Transverse colon (tissue), 4 donors: ENCODE data around the gene C5orf34. TPM values are rescaled to one million over a fixed set of nuclear protein-coding genes. Genes with fewer than 3 reads are reported as not detected.
A peak's percentile ranks its signal among the peaks of the same experiment; 100 is the strongest.

Experiments
- DNase-seq: peaks from one replicate; pipeline ENCODE4 v3.0.0-alpha.2; 2019
- H3K27ac ChIP-seq, 4 donors: fragments of 200-600 bp; sonication (generic); 2 replicates each; pipeline ENCODE4 v1.5.1; 2016 to 2018; ENCODE audit warnings: inconsistent platforms in 4 of 4
- H3K27me3 ChIP-seq: fragments of 200-600 bp; sonication (generic); 2 replicates; pipeline ENCODE4 v1.5.1; 2017; ENCODE audit warnings: inconsistent platforms
- H3K36me3 ChIP-seq, 4 donors: fragments of 200-600 bp; sonication (generic); 2 replicates each; pipeline ENCODE4 v1.5.1; 2017 to 2019; ENCODE audit warnings: inconsistent platforms in 4 of 4
- H3K4me1 ChIP-seq, 4 donors: fragments of 200-600 bp; sonication (generic); 2 replicates each; pipeline ENCODE4 v1.5.1; 2017 to 2020; ENCODE audit warnings: inconsistent platforms in 4 of 4
- H3K4me3 ChIP-seq, 4 donors: fragments of 200-600 bp; sonication (generic); 1 replicate in 1 of 4; 2 replicates in 3 of 4; pipeline versions ENCODE4 v1.5.1 to v1.6.1; 2017 to 2019; ENCODE audit warnings: inconsistent platforms in 4 of 4
- H3K9me3 ChIP-seq, 2 donors: fragments of 200-600 bp; sonication (generic); 2 replicates each; pipeline ENCODE4 v1.5.1; 2017 to 2019; ENCODE audit warnings: inconsistent platforms in 2 of 2
- EP300 ChIP-seq: sonication (generic); formaldehyde crosslinking; IDR thresholded peaks from one replicate; pipeline ENCODE4 v1.6.1; 2017; ENCODE audit warnings: antibody characterized with exemption, low read depth
- POLR2A ChIP-seq: fragments of 450-650 bp; IDR thresholded peaks from one replicate; pipeline ENCODE4 v1.6.1; 2016; ENCODE audit warnings: antibody characterized with exemption, mild to moderate bottlenecking, moderate library complexity
- POLR2AphosphoS5 ChIP-seq, 3 donors: sonication (generic); formaldehyde crosslinking; IDR thresholded peaks; one replicate each; pipeline ENCODE4 v1.6.1; 2016; ENCODE audit warnings: antibody characterized with exemption in 3 of 3
- WGBS, 2 donors: methylation state at CpG; one replicate each; pipeline ENCODE4 v1.1.5; 2018; ENCODE audit warnings: low coverage in 1 of 2; 5-methylcytosine and 5-hydroxymethylcytosine counted together
- in situ Hi-C, 4 donors: fragments of 200-750 bp; cut with MboI; loops; one replicate each; pipeline versions ENCODE4 v1.15.0 to v1.15.1; 2017; ENCODE audit warnings: low sequenced_read_pairs in 3 of 4, low pct_ligation_motif_present in 1 of 4, low pct_unique_long_range_greater_than_20kb in 1 of 4
- intact Hi-C: fragments of 100-400 bp; cut with DNase I; formaldehyde crosslinking; loops from one replicate; pipeline ENCODE4 v1.15.1; 2023; ENCODE audit warnings: low total_unique reads
- total RNA-seq, 4 donors: library from RNA; depleted of rRNA; stranded (reverse); fragments of >200 nt; gene quantifications; one replicate each; pipeline ENCODE4 v1.1.0, GENCODE V29; 2016
- TF ChIP-seq, protein P1 (sequence below), 5 experiments: fragments of 200-600 bp in 3 of 5; fragments of 450-650 bp in 2 of 5; sonication (generic) in 3 of 5; IDR thresholded peaks; 1 replicate in 2 of 5; 2 replicates in 3 of 5; pipeline ENCODE4 v1.5.1; 2016 to 2017; ENCODE audit warnings: antibody characterized with exemption in 5 of 5, inconsistent platforms in 3 of 5, mild to moderate bottlenecking in 2 of 5, moderate library complexity in 1 of 5

C5orf34 gene, protein sequence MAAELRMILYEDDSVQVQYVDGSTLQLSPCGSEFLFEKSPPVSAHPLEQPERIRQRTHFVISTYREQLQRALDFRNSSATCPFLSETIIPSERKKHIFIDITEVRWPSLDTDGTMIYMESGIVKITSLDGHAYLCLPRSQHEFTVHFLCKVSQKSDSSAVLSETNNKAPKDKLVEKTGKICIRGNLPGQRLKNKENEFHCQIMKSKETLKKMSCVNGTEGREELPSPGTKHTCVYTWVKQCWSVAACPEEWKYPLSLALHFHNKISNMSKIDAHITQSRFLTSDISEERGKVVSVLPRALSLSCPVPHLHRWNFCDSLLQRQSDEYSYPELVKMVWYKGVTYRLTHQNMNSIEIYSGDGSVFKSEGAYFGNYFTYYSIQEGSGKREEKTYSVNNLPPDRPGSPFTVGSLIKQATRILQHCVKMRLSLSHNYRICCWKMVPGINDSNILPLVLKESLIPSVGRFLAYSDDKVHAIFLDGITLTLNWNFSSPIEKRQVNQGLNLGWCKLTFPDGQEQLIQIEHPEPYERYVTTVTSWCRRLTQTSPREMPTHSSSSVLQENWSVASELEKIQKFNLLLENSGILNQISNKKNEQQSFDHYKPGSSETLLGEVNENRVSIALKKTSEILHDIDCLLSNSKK
- 1 to 10 TPM in 2 of 4 donors, under 1 TPM in 1, not detected in 1; 0.55 to 4.0 (median 3.2) TPM for total RNA-seq

DNA sequence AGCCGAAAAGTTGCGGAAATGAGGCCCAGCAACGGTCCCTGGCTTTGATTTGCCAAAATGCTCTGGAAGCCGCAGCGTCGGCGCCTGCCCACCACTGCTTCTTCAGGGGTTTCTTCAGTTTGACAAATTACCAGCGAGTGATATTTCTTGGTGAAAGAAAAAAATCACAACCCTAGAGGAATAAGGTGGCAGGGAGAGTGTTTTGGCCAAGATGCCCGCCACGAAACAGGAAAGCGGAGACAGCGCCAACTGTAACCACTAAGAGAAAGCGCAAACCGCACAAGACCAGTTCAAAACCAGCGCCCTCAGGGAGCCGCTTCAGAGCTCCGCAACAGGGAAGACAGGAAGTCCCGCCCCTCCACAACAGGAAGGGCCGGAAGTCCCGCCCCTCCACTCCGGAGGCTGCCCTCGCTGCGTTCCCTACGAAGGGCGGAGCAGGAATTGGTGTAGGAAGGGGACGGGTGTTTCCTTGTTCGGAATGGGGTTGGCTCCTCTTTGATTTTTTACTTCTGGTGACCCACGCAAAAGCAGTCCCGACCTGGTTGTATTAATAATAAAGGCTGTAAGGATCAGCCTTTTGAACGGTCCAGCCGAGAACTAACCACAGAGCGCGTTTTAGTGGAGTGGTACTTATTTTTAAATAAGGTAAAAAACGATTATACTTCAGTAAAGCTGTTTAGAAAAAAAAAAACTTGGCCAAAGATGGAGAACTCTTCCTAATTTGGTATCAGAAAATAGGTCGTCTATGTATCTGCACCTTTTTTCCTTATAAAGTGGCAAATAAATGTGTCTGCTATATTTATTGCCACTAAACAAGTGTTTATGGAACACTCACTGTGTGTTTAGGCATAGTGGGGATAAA, at the start of gene C5orf34:
Gene C5orf34 (minus strand): TSS at position 333 of the 862 bp plus-strand sequence. CDS start 5,809 bp downstream, outside the sequence.
- DNase-seq, result peak; percentile 98
- H3K4me1 ChIP-seq, result peaks cover 7 to 24% (median 14%) of the 10 kb centered on the region in 4 donors
- WGBS, 2 donors, result 0 to 1% methylated on average over 12 to 35 of the region's 35 CpGs
- no peaks in the 10 kb centered on the region for H3K27me3 ChIP-seq
- H3K4me3 ChIP-seq, result peak within 1 kb of the TSS; percentile 31 to 84 (median 54)
- no peaks in the 10 kb centered on the region for H3K9me3 ChIP-seq
- peak within 1 kb of the TSS; percentile 85 to 92 (median 88) for H3K27ac ChIP-seq
- TF ChIP-seq POLR2A (peak; percentile 79), POLR2AphosphoS5 (IDR thresholded peaks at IDR 0.05) (peak; percentile 76 to 85 (median 85)), EP300 (no peak)
- TF ChIP-seq, protein P1, sequence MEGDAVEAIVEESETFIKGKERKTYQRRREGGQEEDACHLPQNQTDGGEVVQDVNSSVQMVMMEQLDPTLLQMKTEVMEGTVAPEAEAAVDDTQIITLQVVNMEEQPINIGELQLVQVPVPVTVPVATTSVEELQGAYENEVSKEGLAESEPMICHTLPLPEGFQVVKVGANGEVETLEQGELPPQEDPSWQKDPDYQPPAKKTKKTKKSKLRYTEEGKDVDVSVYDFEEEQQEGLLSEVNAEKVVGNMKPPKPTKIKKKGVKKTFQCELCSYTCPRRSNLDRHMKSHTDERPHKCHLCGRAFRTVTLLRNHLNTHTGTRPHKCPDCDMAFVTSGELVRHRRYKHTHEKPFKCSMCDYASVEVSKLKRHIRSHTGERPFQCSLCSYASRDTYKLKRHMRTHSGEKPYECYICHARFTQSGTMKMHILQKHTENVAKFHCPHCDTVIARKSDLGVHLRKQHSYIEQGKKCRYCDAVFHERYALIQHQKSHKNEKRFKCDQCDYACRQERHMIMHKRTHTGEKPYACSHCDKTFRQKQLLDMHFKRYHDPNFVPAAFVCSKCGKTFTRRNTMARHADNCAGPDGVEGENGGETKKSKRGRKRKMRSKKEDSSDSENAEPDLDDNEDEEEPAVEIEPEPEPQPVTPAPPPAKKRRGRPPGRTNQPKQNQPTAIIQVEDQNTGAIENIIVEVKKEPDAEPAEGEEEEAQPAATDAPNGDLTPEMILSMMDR (IDR thresholded peaks at IDR 0.05), result peak in 1 of 5 experiments; percentile 30
- in situ Hi-C loops (no loop called here), intact Hi-C loops (no loop called here)
- no peaks in the 10 kb centered on the region for H3K36me3 ChIP-seq

GRCh38 chr5:43564289-43564850, 49.4 kb upstream of the C5orf34 start:
- no peak overlapping the region for H3K4me3 ChIP-seq

DNA sequence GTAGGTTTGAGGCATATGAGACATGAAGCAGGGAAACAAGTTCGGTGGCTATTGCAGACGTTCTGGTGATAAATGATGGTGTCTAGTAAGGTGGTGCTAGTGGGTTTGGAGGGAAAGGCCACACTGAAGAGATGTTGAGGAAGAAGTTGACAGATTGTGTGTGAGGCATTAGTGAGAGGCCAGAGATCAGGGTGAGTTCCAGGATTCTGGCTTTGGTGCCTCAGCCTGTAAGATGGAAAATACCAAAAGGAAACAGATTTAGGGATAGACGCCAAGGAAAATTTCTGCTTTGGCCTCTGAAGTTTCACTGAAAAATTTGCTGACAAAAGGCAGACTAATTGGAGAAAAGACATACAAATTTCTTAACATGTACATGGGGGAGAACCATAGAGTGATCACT, 48.4 kb upstream of the C5orf34 start:
- H3K27ac ChIP-seq, result no peak overlapping the region
- 64 to 70% methylated on average over 3 of the region's 3 CpGs for WGBS, 2 donors

More at GRCh38 chr5:43564289-43564850, 49.4 kb upstream of the C5orf34 start:
- intact Hi-C loops, result no loop called here
- in situ Hi-C loops, result no loop called here
- TF ChIP-seq POLR2A (no peak), POLR2AphosphoS5 (IDR thresholded peaks at IDR 0.05) (no peak), EP300 (no peak)
- TF ChIP-seq, protein P1 (IDR thresholded peaks at IDR 0.05), result no peak
- no peak for DNase-seq
- Histone ChIP-seq H3K27me3 (no peaks in the 10 kb centered on the region), H3K36me3 (no peaks in the 10 kb centered on the region), H3K9me3 (no peaks in the 10 kb centered on the region), H3K4me1 (no peaks in the 10 kb centered on the region), H3K27ac (no peak overlapping the region)
- WGBS, 2 donors, result 0 to 51% methylated on average over 1 to 5 of the region's 5 CpGs

More for the DNA sequence above, 48.4 kb upstream of the C5orf34 start:
- TF ChIP-seq, protein P1 (IDR thresholded peaks at IDR 0.05), result no peak
- TF ChIP-seq EP300, result no peak
- TF ChIP-seq POLR2AphosphoS5 (IDR thresholded peaks at IDR 0.05), result no peak
- TF ChIP-seq POLR2A, result no peak
- DNase-seq, result no peak
- no peaks in the 10 kb centered on the region for H3K9me3 ChIP-seq
- intact Hi-C loops (no loop called here), in situ Hi-C loops (no loop called here)
- H3K27me3 ChIP-seq, result no peaks in the 10 kb centered on the region
- no peak overlapping the region for H3K4me3 ChIP-seq
- H3K36me3 ChIP-seq, result no peaks in the 10 kb centered on the region
- no peaks in the 10 kb centered on the region for H3K4me1 ChIP-seq
